H9 (cell line): ENCODE measurements around the gene RIMBP2. TPM values are rescaled to one million over a fixed set of nuclear protein-coding genes. Genes with fewer than 3 reads are reported as not detected.

ENCODE experiments used
- DNase-seq: peaks from one replicate; pipeline ENCODE4 v3.0.0-alpha.2; 2017
- H2AFZ ChIP-seq: one replicate; pipeline ENCODE4 v1.6.1; 2013; ENCODE audit warnings: mild to moderate bottlenecking, low read length, control low read depth, moderate library complexity
- H2AK5ac ChIP-seq: 2 replicates; pipeline ENCODE4 v1.6.1; 2013; ENCODE audit warnings: low read length, control low read depth, mixed read lengths; ENCODE audit not compliant: insufficient read length
- H2BK120ac ChIP-seq: one replicate; pipeline ENCODE4 v1.6.1; 2013; ENCODE audit warnings: low read depth, mild to moderate bottlenecking, low read length, control low read depth, inconsistent platforms; ENCODE audit not compliant: poor library complexity, severe bottlenecking
- H2BK12ac ChIP-seq: 2 replicates; pipeline ENCODE4 v1.6.1; 2013; ENCODE audit warnings: low read length, control low read depth, mixed read lengths, low read depth; ENCODE audit not compliant: insufficient read length
- H2BK15ac ChIP-seq: 2 replicates; pipeline ENCODE4 v1.6.1; 2013; ENCODE audit warnings: low read depth, low read length, control low read depth
- H2BK20ac ChIP-seq: one replicate; pipeline ENCODE4 v1.6.1; 2013; ENCODE audit warnings: low read depth, mild to moderate bottlenecking, low read length, control low read depth, inconsistent platforms; ENCODE audit not compliant: poor library complexity, severe bottlenecking
- H2BK5ac ChIP-seq: 2 replicates; pipeline ENCODE4 v1.6.1; 2013; ENCODE audit warnings: low read length, control low read depth, mixed read lengths; ENCODE audit not compliant: insufficient read length
- H3K14ac ChIP-seq: 2 replicates; pipeline ENCODE4 v1.6.1; 2013; ENCODE audit warnings: low read length, control low read depth; ENCODE audit not compliant: insufficient read depth
- H3K18ac ChIP-seq: 2 replicates; pipeline ENCODE4 v1.6.1; 2013; ENCODE audit warnings: low read depth, mild to moderate bottlenecking, mixed read lengths, low read length, control low read depth; ENCODE audit not compliant: insufficient read length
- H3K23ac ChIP-seq: 2 replicates; pipeline ENCODE4 v1.6.1; 2013; ENCODE audit warnings: low read length, control low read depth, mixed read lengths, low read depth; ENCODE audit not compliant: insufficient read length
- H3K23me2 ChIP-seq: 2 replicates; pipeline ENCODE4 v1.6.1; 2013; ENCODE audit warnings: low read depth, mild to moderate bottlenecking, mixed read lengths, low read length, control low read depth; ENCODE audit not compliant: insufficient read length, poor library complexity, severe bottlenecking
- H3K27ac ChIP-seq: 2 replicates; pipeline ENCODE4 v1.5.1; 2013; ENCODE audit warnings: low read length, control low read depth, mixed read lengths, low read depth; ENCODE audit not compliant: insufficient read length
- H3K27me3 ChIP-seq: 2 replicates; pipeline ENCODE4 v1.6.1; 2013; ENCODE audit warnings: low read length, control low read depth, inconsistent platforms; ENCODE audit not compliant: insufficient read depth
- H3K4ac ChIP-seq: 2 replicates; pipeline ENCODE4 v1.6.1; 2013; ENCODE audit warnings: low read depth, mild to moderate bottlenecking, control low read depth, inconsistent platforms, low read length, moderate library complexity
- H3K4me1 ChIP-seq: 2 replicates; pipeline ENCODE4 v1.6.1; 2013; ENCODE audit warnings: low read length, control low read depth, inconsistent platforms; ENCODE audit not compliant: insufficient read depth
- H3K4me2 ChIP-seq: 2 replicates; pipeline ENCODE4 v1.6.1; 2013; ENCODE audit warnings: low read length, control low read depth, mixed read lengths; ENCODE audit not compliant: insufficient read length, insufficient read depth
- H3K56ac ChIP-seq: 2 replicates; pipeline ENCODE4 v1.6.1; 2013; ENCODE audit warnings: low read depth, mild to moderate bottlenecking, mixed read lengths, low read length, control low read depth; ENCODE audit not compliant: insufficient read length
- H3K79me1 ChIP-seq: 2 replicates; pipeline ENCODE4 v1.6.1; 2013; ENCODE audit warnings: low read depth, mild to moderate bottlenecking, moderate library complexity, low read length, control low read depth, inconsistent platforms; ENCODE audit not compliant: insufficient read depth, poor library complexity, severe bottlenecking
- H3K79me2 ChIP-seq: 2 replicates; pipeline ENCODE4 v1.6.1; 2013; ENCODE audit warnings: low read length, control low read depth, inconsistent platforms; ENCODE audit not compliant: insufficient read depth
- H3K9ac ChIP-seq: 2 replicates; pipeline ENCODE4 v1.6.1; 2013; ENCODE audit warnings: low read length, control low read depth, mixed read lengths; ENCODE audit not compliant: insufficient read length; ENCODE audit errors: extremely low read depth
- H3K9me3 ChIP-seq: one replicate; pipeline ENCODE4 v1.6.1; 2013; ENCODE audit warnings: low read depth, low read length, inconsistent platforms; ENCODE audit not compliant: control insufficient read depth
- H3T11ph ChIP-seq: one replicate; pipeline ENCODE4 v1.6.1; 2013; ENCODE audit warnings: mild to moderate bottlenecking, low read length, control low read depth, inconsistent platforms
- H4K20me1 ChIP-seq: one replicate; pipeline ENCODE4 v1.6.1; 2013; ENCODE audit not compliant: control insufficient read depth, insufficient read length, insufficient read depth
- H4K5ac ChIP-seq: 2 replicates; pipeline ENCODE4 v1.6.1; 2013; ENCODE audit warnings: low read depth, mild to moderate bottlenecking, mixed read lengths, low read length, control low read depth; ENCODE audit not compliant: insufficient read length
- H4K8ac ChIP-seq: replicated peaks from 2 replicates; pipeline ENCODE4 v1.6.1; 2013; ENCODE audit warnings: low read length, control low read depth, mixed read lengths, low read depth; ENCODE audit not compliant: insufficient read length
- H4K91ac ChIP-seq: 2 replicates; pipeline ENCODE4 v1.6.1; 2013; ENCODE audit warnings: low read depth, mild to moderate bottlenecking, moderate library complexity, mixed read lengths, low read length, control low read depth; ENCODE audit not compliant: insufficient read length
- H3K27ac Mint-ChIP-seq, 3 experiments: 2 replicates in 2 of 3; 3 replicates in 1 of 3; pipeline ENCODE4 v1.8.0; 2020 to 2021; ENCODE audit warnings: mixed read lengths in 3 of 3, mild to moderate bottlenecking in 1 of 3, moderate library complexity in 1 of 3
- H3K27me3 Mint-ChIP-seq: 2 replicates; pipeline ENCODE4 v1.8.0; 2021; ENCODE audit warnings: low read depth, mild to moderate bottlenecking, moderate library complexity, mixed read lengths
- H3K36me3 Mint-ChIP-seq, 3 experiments: 2 replicates in 2 of 3; 3 replicates in 1 of 3; pipeline ENCODE4 v1.8.0; 2020 to 2021; ENCODE audit warnings: low read depth in 3 of 3, mixed read lengths in 3 of 3; ENCODE audit not compliant: insufficient read depth in 1 of 3
- H3K4me1 Mint-ChIP-seq, 2 experiments: 2 replicates each; pipeline ENCODE4 v1.8.0; 2020; ENCODE audit warnings: mixed read lengths in 2 of 2
- H3K4me3 Mint-ChIP-seq, 2 experiments: 2 replicates in 1 of 2; 3 replicates in 1 of 2; pipeline ENCODE4 v1.8.0; 2020 to 2021; ENCODE audit warnings: mild to moderate bottlenecking in 2 of 2, mixed read lengths in 2 of 2, moderate library complexity in 1 of 2
- H3K9me3 Mint-ChIP-seq, 2 experiments: 2 replicates in 1 of 2; 3 replicates in 1 of 2; pipeline ENCODE4 v1.8.0; 2020; ENCODE audit warnings: mild to moderate bottlenecking in 2 of 2, mixed read lengths in 2 of 2, moderate library complexity in 1 of 2
- CTCF ChIP-seq: fragments of 200-600 bp; sonication (generic); conservative IDR thresholded peaks from 3 replicates; pipeline ENCODE4 v1.8.0; 2021; ENCODE audit warnings: antibody characterized with exemption, mild to moderate bottlenecking
- WGBS: extraction: QIAGEN DNeasy Blood & Tissue Kit; methylation state at CpG from one replicate; pipeline ENCODE4 v1.1.7; 2013; ENCODE audit warnings: missing lambda C conversion rate, low lambda C conversion rate, mixed read lengths; ENCODE audit not compliant: insufficient read length; ENCODE audit errors: extremely low coverage; 5-methylcytosine and 5-hydroxymethylcytosine counted together
- total RNA-seq: library from RNA; stranded (reverse); gene quantifications from 2 replicates; pipeline ENCODE4 v1.2.1, GENCODE V29; 2021

Gene RIMBP2
- total RNA-seq, 1 experiment from 2014 or later: 0.70 TPM

GRCh38 chr12:130458341-130458740 lies 257.8 kb downstream of the RIMBP2 start:
- Histone ChIP-seq H3K27me3 (no peaks in the 10 kb centered on the region), H3K9me3 (no peaks in the 10 kb centered on the region), H3K23me2 (no peaks in the 10 kb centered on the region), H4K91ac (no peak overlapping the region), H3K79me1 (no peaks in the 10 kb centered on the region), H3K23ac (no peak overlapping the region), H2BK12ac (no peak overlapping the region), H4K8ac (no peak overlapping the region), H2BK15ac (no peak overlapping the region), H2AK5ac (no peak overlapping the region), H4K5ac (no peak overlapping the region), H3T11ph (no peak overlapping the region), H3K4ac (no peak overlapping the region), H2BK120ac (no peak overlapping the region), H3K56ac (no peak overlapping the region), H3K4me1 (no peaks in the 10 kb centered on the region), H2BK5ac (no peak overlapping the region), H3K9ac (no peak overlapping the region), H3K27ac (no peak overlapping the region), H4K20me1 (no peaks in the 10 kb centered on the region), H3K4me2 (no peak overlapping the region), H2BK20ac (no peak overlapping the region), H2AFZ (no peak overlapping the region), H3K14ac (no peak overlapping the region), H3K79me2 (no peaks in the 10 kb centered on the region), H3K18ac (no peak overlapping the region)
- Mint-ChIP-seq H3K36me3 (no peaks in the 10 kb centered on the region), H3K27me3 (peaks cover 2% of the 10 kb centered on the region; the same call in 1 of the 2 replicates), H3K4me1 (peaks cover 0 to 3% of the 10 kb centered on the region in 2 experiments; a peak in 1 of 4 replicates), H3K9me3 (no peaks in the 10 kb centered on the region), H3K4me3 (no peak overlapping the region), H3K27ac (no peak overlapping the region)
- no CpG with 5 or more reads among the region's 12 CpGs for WGBS
- DNase-seq: no peak
- no peak for TF ChIP-seq CTCF
